HG03108 (cell line): Measurements from ENCODE around the gene BRAP.
"Not testable (repeated sequence)": the region's sequence is repeated elsewhere in the genome, so short reads cannot be mapped to it uniquely, and the experiment has no call there.

ENCODE experiments used
- ATAC-seq: cut with Tn5 transposase; IDR thresholded peaks from one replicate; pipeline ENCODE4 v1.9.1; 2021; ENCODE audit warnings: moderate library complexity; ENCODE audit not compliant: unreplicated experiment

BRAP gene

GRCh38 chr12:111685811-111686573 is at the start of gene BRAP, which contains the start of gene ACAD10:
TSS of gene BRAP (minus strand) at chr12:111685956. CDS start at chr12:111685792, 164 bp downstream.
TSS of gene ACAD10 (plus strand) at chr12:111686053. CDS start at chr12:111692710, 6,657 bp downstream.
- ATAC-seq: peak; percentile 86

GRCh38 chr12:111733340-111733915 is 47.7 kb upstream of the BRAP start:
- ATAC-seq: no peak

GRCh38 chr12:111732786-111733185 is 47.0 kb upstream of the BRAP start:
- ATAC-seq: no peak

DNA sequence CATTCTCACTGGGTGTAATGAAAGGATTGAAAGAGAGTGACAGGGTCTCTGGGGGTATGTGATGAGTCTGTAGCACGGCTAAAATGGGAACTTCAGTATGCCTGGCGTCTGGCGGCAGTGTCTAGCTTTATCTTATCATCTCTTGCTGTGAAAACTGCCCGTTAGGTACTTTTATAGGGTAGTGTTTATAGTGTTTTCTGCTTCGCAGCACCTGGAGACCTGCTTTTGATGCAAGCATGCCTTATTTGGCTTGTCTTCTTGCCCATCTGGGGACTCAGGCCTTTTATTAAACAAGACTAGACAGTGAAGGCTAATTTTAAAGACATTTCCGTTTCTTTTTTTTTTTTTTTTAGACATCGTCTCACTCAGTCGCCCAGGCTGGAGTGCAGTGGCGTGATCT is 44.7 kb upstream of the BRAP start:
- ATAC-seq: no peak

DNA sequence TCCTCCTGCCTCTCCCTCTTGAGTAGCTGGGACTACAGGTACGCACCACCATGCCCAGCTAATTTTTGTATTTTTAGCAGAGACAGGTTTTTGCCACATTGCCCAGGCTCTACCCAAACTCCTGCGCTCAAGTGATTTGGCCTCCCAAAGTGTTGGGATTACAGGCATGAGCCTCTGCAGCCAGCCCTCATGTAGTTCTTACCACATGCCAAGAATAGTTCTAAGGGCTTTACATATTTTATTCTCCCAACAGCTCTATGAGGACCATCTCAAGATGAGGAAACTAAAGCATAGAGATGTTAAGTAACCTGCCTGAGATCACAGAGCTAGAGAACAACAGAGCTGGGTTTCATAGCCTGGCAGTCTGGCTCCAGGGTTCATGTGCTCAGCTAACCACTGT is 43.0 kb upstream of the BRAP start:
- ATAC-seq: no peak

GRCh38 chr12:111723646-111724360 is 38.0 kb upstream of the BRAP start:
- ATAC-seq: not testable (repeated sequence)

DNA sequence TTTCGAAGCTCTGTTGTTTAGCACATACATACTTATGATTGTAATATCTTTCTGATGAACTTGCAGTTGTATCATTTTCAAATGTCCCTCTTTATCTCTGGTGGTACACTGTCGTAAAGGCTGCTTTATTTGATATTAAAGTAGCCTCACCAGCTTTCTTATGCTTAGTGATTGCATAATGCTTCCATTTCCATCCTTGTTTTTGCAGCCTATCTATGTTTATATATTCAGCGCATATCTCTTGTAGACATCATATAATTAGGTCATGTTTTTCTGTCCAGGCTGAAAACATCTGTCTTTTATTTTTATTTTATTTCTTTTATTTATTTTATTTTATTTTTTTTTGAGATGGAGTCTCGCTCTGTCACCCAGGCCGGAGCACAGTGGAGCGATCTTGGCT is 34.7 kb upstream of the BRAP start:
- ATAC-seq: no peak

DNA sequence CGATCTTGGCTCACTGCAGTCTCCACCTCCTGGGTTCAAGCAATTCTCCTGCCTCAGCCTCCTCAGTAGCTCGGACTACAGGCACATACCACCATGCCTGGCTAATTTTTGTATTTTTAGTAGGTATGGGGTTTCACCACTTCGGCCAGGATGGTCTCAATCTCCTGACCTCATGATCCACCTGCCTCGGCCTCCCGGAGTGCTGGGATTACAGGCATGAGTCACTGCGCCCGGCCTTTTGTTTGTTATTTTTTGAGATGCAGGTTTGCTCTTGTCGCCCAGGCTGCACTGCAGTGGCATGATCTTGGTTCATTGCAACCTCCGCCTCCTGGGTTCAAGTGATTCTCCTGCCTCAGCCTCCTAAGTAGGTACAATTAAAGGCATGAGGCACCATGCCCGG is 33.6 kb upstream of the BRAP start:
- ATAC-seq: not testable (repeated sequence)

DNA sequence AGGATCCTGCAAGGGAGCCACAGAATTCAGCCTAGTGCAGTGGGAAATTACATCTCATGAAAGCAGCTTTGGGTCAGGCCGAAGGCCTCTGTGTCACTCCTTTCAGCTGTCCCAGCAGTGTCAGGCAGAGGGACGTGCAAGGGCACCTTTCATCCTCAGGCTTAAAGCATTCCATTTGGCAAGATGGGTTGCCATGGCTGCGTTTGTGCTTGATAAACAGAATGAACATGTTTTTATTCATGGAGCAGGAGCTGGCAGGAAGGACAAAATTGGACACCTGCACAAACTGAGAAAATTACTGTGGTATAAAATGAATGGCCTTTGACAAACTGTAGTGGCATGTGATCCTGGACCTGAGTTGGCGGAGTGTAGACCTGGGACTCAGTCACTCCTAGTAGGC is 29.5 kb upstream of the BRAP start:
- ATAC-seq: no peak

DNA sequence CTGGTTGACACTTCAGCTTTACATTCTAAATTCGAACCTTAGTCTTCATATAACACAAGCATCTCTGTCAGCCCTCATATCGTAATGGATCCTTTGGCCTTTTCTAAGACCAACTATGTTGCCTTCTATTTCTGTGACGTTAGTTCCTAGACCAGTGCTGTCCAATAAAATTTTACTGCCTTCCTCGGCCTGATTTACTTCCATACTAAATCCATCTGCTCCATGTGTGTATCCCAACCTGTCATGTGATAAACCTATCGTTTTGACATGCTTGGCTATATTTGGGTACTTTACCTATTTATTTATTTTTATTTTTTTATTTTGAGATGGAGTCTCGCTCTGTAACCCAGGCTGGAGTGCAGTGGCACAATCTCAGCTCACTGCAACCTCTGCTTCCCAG is 20.4 kb upstream of the BRAP start:
- no peak for ATAC-seq

GRCh38 chr12:111705672-111706071 is 19.9 kb upstream of the BRAP start:
- ATAC-seq: no peak

DNA sequence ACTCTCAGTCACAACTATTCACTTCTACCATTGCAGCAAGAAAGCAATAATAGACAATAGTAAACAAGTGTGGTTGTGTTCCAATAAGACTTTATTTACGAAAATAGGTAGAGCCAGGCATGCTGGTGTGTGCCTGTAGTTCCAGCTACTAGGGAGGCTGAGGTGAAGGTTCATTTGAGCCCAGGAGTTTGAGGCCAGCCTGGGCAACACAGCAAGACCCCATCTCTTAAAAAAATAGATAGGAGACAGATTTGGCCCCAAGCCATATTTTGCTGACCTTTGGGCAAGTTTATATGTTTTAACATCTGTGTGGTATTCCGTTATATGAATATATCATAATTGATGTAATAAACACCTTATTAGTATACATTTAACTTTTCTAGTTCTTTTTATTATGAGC is 14.2 kb upstream of the BRAP start:
- no peak for ATAC-seq

DNA sequence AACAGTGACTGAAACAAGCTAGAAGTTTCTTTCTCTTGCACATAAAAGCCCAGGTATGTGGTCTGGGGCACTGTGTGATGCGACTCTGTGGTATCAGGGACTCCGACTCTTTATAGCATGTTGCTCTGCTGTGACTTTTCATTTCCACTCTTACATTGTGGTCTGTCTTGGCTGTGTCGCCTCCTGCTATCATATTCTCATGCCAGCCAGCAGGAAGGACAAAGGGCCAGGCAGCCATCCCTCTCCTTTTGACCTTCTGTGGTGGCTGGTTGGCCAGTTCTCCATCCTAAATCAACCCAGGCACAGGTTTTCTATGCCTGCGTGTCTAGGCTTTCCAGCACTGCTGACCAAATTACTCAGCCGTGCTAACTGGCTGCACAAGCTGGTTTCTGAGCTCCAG is 8.1 kb upstream of the BRAP start:
- no peak for ATAC-seq

GRCh38 chr12:111692575-111693210 is 6.9 kb upstream of the BRAP start:
- ATAC-seq: no peak

GRCh38 chr12:111691262-111691661 is 5.5 kb upstream of the BRAP start:
- no peak for ATAC-seq

DNA sequence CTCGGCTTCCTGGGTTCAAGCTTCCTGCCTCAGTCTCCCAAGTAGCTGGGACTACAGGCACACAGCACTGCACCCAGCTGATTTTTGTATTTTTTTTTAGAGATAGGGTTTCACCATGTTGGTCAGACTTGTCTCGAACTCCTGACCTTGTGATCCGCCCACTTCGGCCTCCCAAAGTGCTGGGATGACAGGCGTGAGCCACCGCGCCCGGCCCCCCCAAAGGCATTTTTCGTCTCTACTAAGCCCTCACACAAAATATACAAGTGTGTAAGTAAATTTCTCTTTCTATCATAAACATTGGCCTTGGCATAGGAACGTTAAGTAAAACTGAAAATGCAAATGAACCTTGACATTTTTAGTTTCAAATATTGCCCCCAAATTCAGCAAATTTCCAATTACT is 2.2 kb upstream of the BRAP start:
- ATAC-seq: no peak

- ATAC-seq: no peak
Observed at GRCh38 chr12:111687255-111687654, 1.5 kb upstream of the BRAP start.

GRCh38 chr12:111686574-111687105 is 884 bp upstream of the BRAP start:
- no peak for ATAC-seq

- peak; percentile 10 for ATAC-seq
Observed at GRCh38 chr12:111685322-111685810, 390 bp downstream of the BRAP start.

- not testable (repeated sequence) for ATAC-seq
Observed at GRCh38 chr12:111684485-111685198, 1.1 kb downstream of the BRAP start.
